Spleen (tissue), 7 donors: ENCODE measurements around the gene CDC42EP3.

Source experiments
- POLR2A ChIP-seq, 3 donors: fragments of 450-650 bp; IDR thresholded peaks; one replicate each; pipeline ENCODE4 v1.5.1; 2017; ENCODE audit warnings: antibody characterized with exemption in 3 of 3, mild to moderate bottlenecking in 1 of 3
- POLR2AphosphoS5 ChIP-seq, 3 donors: sonication (generic); formaldehyde crosslinking; IDR thresholded peaks; one replicate each; pipeline ENCODE4 v1.5.1; 2017; ENCODE audit warnings: antibody characterized with exemption in 3 of 3
- TF ChIP-seq, protein P1 (sequence below), 11 experiments: fragments of 200-600 bp in 7 of 11; fragments of 450-650 bp in 4 of 11; sonication (generic) in 4 of 11; IDR thresholded peaks in 8 of 11; conservative IDR thresholded peaks in 3 of 11; 1 replicate in 7 of 11; 2 replicates in 4 of 11; pipeline versions ENCODE4 v1.4.0 to v1.8.0; 2016 to 2021; ENCODE audit warnings: antibody characterized with exemption in 11 of 11, inconsistent platforms in 4 of 11, mild to moderate bottlenecking in 1 of 11
- donor health status: DM: no; HTN: no; CAD: no; lungs with moderate emphysema.
- donor health status: DM: no; HTN: no; CAD: no.
- donor health status: DM: no; HTN: no; CAD: no.

DNA sequence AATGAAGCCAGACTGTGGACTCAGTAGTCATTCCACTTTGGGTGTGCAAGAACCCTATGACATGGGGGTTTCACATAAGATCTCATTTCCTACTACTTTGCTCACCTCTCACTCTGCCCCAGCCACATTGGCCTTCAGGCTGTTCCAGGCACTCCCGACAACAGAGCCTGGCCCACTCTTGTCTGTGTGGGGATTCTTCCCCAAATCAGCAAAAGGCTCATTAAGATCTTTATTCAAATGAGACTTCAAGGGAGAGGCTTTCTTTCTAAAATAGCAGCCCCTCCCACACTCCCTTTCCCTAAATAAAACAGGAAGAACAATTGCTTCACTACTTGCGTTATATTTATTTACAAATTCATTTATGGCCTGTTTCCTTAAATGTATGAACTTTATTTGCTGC is 3.5 kb upstream of the CDC42EP3 start:
- TF ChIP-seq, protein P1, sequence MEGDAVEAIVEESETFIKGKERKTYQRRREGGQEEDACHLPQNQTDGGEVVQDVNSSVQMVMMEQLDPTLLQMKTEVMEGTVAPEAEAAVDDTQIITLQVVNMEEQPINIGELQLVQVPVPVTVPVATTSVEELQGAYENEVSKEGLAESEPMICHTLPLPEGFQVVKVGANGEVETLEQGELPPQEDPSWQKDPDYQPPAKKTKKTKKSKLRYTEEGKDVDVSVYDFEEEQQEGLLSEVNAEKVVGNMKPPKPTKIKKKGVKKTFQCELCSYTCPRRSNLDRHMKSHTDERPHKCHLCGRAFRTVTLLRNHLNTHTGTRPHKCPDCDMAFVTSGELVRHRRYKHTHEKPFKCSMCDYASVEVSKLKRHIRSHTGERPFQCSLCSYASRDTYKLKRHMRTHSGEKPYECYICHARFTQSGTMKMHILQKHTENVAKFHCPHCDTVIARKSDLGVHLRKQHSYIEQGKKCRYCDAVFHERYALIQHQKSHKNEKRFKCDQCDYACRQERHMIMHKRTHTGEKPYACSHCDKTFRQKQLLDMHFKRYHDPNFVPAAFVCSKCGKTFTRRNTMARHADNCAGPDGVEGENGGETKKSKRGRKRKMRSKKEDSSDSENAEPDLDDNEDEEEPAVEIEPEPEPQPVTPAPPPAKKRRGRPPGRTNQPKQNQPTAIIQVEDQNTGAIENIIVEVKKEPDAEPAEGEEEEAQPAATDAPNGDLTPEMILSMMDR (IDR thresholded peaks at IDR 0.05 in 8 of 11, conservative IDR thresholded peaks at IDR 0.05 in 3 of 11) = no peak
- TF ChIP-seq POLR2AphosphoS5 (IDR thresholded peaks at IDR 0.05) (no peak), POLR2A (IDR thresholded peaks at IDR 0.05) (no peak)
